Esophagus mucosa (tissue), 1 donor: ENCODE measurements around the gene RPH3AL. TPM values are rescaled to one million over a fixed set of nuclear protein-coding genes. Genes with fewer than 3 reads are reported as not detected.
"Not testable (repeated sequence)": the region's sequence is repeated elsewhere in the genome, so short reads cannot be mapped to it uniquely, and the experiment has no call there.

Experiments
- ATAC-seq: fragments of 200-7000 bp; cut with Tn5 transposase; one replicate; pipeline ENCODE4 v1.9.1; 2020
- total RNA-seq: library from RNA; stranded (reverse); gene quantifications from one replicate; pipeline ENCODE4 v1.2.4, GENCODE V29; 2023
- donor health status: DM: yes; HTN: yes; CAD: no.

The RPH3AL gene
- total RNA-seq, 1 donor from 2014 or later, result 10.0 TPM

DNA sequence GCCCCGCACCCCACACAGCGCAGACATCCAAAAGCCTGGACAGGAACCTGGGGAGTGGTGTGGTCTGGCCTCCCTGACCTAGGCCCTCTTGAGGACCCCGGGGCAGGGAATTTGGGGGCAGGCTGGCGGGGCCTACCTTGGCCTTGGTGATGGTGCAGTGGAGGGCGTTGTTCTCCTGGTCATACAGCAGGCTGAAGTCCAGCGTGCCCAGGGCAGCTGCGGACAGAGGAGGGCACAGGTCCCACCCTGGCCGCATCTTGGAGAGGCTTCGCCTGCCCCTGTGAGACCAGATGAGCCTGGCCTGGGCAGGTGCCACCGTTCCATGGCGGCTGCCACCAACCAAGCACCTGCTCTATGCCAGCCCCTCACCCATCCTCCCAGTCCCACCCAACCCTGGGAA is 180.2 kb downstream of the RPH3AL start:
- ATAC-seq, result no peak

DNA sequence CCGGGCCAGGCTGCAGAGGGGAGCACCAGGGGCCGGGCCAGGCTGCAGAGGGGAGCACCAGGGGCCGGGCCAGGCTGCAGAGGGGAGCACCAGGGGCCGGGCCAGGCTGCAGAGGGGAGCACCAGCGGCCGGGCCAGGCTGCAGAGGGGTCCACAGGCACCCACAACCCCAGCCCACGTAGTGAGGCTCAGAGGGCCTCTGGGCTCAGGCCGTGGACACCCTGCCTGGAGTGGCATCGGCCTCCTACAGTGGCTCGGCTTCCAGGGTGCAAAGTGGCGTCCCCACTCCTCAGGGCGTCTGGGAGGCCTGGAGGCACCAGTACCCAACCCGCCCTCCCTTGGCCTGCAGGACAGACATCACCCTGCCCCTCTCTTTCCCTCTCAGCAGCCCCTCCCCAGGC is 180.7 kb downstream of the RPH3AL start:
- no peak for ATAC-seq

DNA sequence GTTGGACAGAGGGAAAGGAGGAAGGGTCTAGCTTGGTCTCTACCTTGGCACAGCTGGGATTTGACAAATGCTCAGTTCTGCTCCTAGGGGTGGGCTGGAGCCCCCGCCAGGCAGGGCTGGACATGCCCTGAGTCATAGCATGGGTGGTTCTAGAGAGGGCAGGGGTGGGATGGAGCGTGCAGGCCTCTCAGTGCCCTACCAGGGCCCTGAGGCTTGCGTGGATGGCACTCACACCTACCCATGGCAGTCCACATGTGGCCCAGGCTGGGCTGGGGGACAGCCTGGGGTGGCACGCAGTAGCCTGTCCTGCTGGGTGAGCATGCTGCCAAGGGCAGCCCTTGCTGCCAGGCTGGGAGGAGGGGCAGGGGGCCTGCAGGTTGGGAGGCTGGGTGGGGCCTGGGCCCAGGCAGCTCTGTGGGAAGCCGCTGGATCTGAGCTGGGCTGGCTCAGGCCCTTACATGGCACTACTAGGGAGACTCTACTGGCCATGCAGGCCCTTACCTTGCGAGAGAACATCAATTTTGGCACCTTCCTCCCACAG is 182.4 kb downstream of the RPH3AL start:
- peak; percentile 34 for ATAC-seq

DNA sequence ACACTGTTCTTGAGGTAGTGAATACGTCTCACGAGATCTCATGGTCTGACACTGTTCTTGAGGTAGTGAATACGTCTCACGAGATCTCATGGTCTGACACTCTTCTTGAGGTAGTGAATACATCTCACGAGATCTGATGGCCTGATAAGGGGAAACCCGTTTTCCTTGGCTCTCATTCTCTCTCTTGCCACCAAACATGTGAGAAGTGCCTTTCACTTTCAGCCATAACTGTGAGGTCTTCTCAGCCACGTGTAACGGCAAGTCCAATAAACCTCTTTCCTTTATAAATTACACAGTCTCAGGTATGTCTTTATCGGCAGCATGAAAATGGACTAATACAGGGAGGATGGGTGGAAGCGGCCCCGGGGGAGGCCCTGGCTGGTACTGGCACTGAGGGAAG is 184.0 kb downstream of the RPH3AL start:
- not testable (repeated sequence) for ATAC-seq

DNA sequence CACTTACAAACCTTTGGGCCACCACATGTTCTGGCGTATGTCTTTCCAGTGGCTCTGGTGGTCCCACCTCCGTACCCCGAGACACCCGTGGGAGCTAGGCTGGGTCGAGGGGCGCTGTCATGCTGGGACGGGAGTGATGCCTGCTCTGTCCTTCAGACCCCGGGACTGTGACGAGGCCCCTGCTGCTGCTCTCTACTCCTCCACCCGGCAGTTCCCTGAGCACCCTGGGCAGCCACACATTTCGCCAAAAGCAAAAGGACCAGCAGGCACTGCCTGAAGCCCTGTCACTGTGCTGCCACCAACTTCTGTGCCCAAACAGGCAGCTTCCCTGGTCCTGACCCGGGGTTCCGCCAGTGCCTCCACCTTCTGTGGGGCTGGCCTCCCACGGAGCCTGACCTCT is 186.7 kb downstream of the RPH3AL start:
- ATAC-seq, result no peak

DNA sequence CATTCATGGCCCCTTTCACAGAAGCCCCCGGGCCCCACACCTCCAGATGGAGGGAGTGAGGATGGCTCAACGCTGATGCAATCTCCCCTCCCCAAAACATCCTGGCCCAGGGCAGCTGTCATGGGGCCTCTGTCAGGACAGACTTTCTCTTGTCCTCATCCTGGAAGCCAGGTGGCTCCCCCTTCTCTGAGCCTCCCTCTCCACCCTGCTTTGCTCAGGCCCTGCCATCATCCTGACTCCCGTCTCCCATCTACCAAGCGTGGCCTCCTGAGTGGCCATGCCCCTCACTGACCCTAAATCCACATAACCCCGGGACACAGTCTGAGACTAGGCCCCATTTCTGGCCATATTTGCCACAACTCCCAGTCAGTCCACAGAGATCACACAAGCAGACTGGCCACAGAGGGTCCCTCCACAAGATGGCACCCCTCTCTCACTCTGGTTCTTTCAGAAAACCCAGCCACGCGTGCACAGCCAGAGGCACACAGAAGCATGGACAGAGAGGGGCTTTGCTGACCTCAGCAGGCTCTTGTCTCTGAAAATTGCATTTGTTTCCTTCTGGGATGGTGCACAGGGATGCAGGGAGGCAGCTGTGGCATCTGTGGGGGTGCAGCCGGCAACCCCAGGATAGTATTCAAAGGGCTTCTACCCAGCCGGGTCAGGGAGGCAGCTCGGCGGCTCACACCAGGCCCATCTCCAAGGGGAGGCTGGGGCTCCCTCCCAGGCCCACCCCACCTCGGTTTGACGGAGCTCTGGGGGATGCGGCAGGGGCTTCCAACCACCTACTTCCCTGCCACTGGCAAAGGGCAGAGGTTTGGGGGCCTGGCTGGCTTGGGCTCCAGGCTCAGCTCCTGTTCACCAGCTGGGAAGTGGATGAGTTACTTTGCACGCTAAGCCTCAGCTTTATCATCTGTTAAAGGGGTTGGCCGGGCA is 188.0 kb downstream of the RPH3AL start:
- peak; percentile 30 for ATAC-seq

DNA sequence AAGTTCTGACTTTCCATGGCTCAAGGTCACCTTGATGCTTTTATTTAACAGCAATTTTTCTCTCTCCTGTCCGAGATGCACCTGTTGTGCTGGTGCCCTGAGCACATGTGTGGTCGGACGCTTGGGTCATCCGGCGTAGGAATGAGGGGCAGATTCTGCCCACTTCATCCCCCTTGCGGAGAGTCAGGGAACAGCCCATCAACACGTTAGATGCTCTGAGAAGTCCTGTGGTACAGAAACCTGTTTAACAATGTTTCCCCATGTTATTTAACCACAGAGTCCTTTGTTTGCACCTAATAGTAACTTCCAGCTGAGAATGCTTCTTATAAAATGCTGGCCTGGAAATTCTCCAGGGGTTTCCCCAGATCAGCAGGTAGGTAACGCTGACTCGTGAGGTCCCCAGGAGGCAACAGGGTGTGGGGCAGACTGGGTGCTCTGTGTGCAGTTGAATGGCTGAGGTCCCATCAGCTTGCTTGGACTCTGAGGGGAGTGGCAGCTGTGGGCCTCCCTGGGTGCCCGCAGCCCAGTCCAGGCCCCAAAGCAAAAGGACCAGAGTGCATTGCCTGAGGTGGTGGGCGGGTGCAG is 189.0 kb downstream of the RPH3AL start:
- ATAC-seq, result peak; percentile 30

DNA sequence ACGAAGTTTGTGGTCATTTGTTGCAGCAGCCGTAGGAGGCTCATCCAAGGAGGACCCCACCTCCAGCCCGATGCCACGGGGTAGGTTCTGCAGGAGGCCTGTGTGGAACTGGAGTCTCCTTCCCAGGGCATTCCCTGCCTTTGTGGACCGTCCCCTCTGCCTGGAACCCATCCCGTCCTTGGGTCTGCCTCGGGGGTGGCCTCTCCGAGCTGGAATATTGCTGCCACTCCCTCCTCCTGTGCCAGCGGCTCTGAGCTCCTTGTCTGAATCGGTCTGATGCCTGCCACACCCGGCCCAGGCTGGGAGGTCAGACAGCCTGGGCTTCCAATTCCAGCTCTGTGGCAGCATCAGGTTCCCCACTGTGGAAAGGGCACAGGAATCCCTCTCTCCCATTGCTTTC is 189.9 kb downstream of the RPH3AL start:
- no peak for ATAC-seq

Other genes with a start within 250 kb of the RPH3AL start
- gene SCGB1C2, start 215.2 kb downstream of the RPH3AL start, total RNA-seq, result not detected
- 32.5 TPM for gene DOC2B, start 171.2 kb downstream of the RPH3AL start, total RNA-seq
- gene RFLNB, start 93.1 kb upstream of the RPH3AL start, total RNA-seq, result 1.7 TPM